NCI-H1092 treated with DMSO at 0.1 percent for 48 hours (cell line): Measurements from ENCODE around the gene YIPF1.
A peak's percentile ranks its signal among the peaks of the same experiment; 100 is the strongest.
"Not testable (repeated sequence)": the region's sequence is repeated elsewhere in the genome, so short reads cannot be mapped to it uniquely, and the experiment has no call there.

ENCODE experiments used
- DNase-seq: peaks from one replicate; lab custom pipeline; 2025; lab: John Stamatoyannopoulos, UW

YIPF1 gene

DNA sequence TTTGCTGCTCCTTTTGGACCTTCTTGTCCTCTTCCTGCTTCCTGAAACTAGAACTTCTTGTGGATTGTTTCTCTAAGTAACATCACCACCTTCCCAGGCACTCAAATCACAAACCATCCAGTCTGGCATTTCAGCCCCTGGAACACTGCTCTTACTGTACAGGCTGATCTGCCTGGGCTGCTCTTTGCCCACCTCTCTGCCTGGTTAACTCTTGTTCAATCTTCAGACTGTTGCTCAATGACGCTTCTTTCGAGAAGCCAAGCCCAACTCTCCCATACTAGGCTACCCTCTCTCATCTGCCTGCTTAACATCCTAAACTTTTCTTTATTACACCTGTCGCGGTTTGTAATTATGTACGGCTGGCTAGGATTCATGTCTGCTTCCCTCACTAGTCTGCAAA lies 5.0 kb upstream of the YIPF1 start:
- no peak for DNase-seq

GRCh38 chr1:53893999-53894636 lies 4.5 kb upstream of the YIPF1 start, which contains the start of gene DIO1:
Gene DIO1, plus strand, starts transcription at chr1:53894187. Its CDS starts 24 bp downstream, at chr1:53894211.
- no peak for DNase-seq

DNA sequence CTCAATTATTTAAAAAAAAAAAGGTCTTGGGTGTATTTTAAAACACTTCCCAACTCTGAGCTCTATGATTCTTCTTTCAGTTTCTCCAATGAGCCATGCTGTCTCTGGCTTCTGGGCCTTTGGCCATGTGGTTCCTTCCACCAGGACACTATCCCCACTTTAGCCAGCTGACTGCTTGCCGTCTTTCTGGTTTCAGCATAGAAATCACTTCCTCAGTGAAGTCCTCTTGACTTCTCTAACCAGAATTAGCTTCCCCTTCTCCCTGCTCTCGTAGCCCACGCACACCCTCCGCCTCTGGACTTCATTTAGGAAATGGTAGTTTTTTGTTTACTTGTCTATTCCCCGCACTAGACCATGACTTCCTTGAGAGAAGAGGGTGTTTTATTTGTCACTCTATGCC lies 3.3 kb upstream of the YIPF1 start:
- no peak for DNase-seq

DNA sequence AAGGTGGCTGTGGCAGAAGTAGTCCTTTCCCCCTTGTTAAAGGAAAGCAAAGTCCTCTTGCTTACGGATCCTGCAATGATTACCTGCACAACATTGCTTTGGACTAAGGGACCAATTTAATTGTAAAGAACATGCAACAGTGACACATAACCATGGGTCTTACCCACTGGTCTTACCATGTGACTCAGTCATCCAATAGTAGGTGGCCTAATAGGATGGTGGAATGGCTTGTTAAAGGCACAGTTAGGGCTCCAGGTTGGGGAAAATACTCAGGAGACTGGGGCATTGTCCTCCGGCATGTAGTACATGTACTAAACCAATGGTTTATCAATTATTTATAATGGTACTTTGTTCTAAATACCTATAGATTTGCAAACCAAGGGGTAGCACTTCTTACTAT lies 2.1 kb upstream of the YIPF1 start:
- DNase-seq = no peak

GRCh38 chr1:53891018-53891417 lies 1.4 kb upstream of the YIPF1 start:
- DNase-seq = no peak

DNA sequence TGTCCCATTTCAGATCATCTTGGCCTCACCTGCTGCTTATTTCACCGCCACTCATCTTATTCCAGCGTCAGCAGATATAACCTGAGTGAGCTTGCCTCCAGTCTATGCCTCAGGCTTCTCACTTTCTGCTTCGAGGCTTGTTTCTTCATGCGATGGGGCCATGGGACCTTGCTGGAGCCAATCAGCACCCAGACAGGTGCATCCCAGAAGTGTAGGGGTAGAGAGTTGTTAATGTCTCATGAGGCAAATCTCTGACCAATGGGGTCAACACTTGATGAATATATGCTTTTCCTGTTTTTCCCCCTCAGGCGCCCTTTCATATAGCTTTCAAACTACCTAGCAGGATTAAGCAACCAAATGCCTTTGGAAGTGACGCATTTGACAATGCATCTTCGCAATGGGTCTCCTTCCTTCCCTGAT lies 935 bp upstream of the YIPF1 start:
- no peak for DNase-seq

GRCh38 chr1:53888681-53889080 lies 916 bp downstream of the YIPF1 start:
- DNase-seq = no peak

- not testable (repeated sequence) for DNase-seq
Observed at GRCh38 chr1:53883600-53883999, 6.0 kb downstream of the YIPF1 start.

DNA sequence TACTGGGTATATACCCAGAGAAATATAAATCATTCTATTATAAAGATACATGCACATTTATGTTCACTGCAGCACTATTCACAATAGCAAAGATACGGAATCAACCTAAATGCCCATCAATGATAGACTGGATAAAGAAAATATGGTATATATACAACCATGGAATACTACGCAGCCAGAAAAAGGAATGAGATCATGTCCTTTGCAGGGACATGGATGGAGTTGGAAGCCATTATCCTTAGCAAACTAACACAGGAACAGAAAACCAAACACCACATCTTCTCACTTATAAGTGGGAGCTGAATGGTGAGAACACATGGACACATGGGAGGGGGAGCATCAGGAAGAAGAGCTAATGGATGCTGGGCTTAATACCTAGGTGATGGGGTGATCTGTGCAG lies 7.7 kb downstream of the YIPF1 start:
- DNase-seq = not testable (repeated sequence)

- peak; percentile 52 for DNase-seq
Observed at GRCh38 chr1:53878492-53879105, 11.0 kb downstream of the YIPF1 start.

DNA sequence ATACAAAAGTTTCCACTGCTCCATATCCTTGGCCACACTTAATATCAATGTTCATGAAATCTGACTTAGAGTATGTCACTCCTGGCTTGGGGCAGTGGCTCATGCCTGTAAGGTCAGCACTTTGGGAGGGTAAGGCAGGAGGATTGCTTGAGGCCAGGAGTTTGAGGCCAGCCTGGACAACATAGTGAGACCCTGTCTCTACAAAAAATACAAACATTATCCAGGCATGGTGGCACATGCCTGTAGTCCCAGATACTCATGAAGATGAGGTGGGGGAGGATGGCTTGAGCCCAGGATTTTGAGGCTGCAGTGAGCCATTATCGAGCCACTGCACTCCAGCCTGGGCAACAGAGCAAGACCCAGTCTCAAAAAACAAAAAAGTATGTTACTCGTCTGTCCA lies 14.4 kb downstream of the YIPF1 start:
- not testable (repeated sequence) for DNase-seq

DNA sequence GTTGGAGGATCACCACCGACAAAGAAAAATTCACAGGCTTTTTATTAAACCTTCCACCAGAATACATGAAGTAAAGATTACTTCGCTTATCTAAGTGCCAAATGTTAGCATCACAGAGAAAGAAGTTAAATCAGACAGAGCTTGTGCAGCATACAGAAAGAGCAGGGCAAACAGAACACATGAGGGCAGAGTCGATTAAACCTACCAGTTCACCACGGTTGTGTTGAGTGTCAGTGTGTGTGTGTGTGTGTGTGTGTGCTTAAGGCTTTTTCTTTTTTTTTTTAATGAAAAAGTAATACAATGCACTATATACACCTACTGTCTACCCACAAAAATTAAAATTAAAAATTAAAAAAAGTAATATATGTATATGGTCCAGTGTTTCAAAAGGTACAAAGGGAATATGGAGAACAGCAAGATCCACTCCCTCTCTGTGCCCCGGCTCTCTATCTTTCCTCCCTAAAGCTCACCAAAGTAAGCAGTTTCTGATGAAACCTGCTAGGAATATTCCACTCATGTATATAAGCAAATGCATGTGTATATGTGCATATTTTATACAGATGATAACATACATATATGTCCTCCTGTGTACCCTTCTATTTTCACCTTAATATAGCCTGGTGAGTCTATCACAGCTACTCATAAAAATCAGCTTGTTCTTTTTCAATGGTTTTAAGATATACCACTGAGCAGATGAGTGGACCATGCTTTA lies 17.7 kb downstream of the YIPF1 start:
- DNase-seq = no peak

GRCh38 chr1:53871221-53871620 lies 18.4 kb downstream of the YIPF1 start:
- DNase-seq = no peak

- DNase-seq = no peak
Observed at GRCh38 chr1:53869454-53870117, 20.0 kb downstream of the YIPF1 start.

DNA sequence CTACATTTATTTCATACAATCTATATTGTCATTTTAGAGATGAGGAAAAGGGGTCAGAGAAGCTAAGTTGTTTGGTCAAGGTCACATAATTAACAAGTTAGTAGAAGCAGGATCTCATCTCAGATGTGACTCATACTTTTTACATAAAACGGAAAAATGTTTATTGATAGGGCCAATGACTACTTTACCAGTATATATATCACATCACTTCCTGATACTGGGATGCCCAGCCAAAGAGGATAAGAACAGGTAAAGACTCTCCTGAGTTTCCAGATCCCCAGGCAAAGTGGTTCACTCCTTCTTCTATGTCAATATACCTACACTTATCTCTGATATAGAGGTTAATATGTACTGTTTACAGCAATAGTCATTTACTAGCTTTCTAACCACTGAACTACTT lies 21.0 kb downstream of the YIPF1 start:
- no peak for DNase-seq

GRCh38 chr1:53862507-53862906 lies 27.1 kb downstream of the YIPF1 start:
- peak; percentile 1 for DNase-seq

DNA sequence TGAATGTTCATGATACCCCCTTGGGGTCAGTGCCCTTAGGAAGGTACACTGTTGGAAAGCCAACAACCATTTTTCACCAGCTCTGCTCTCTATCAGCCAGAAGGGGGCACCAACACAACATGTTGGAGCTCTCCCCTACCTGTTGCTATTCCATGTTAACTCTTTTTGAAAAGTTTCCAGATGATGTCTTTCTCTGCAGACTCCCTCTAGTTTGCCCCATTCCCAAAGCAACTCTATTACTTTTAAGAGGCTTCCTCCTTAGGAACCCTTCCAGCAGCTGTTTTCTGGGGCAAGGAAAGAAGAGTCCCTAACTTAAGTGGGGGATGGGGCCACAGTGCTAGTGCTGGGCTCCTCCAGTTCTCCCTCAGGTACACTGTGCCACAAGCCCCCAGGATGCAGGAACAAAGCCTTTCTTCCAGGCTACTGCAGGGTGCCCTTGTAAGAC lies 28.6 kb downstream of the YIPF1 start:
- DNase-seq = peak; percentile 23

GRCh38 chr1:53851571-53852285 lies 37.9 kb downstream of the YIPF1 start:
- DNase-seq = no peak

- no peak for DNase-seq
Observed at GRCh38 chr1:53850082-53850673, 39.4 kb downstream of the YIPF1 start.

DNA sequence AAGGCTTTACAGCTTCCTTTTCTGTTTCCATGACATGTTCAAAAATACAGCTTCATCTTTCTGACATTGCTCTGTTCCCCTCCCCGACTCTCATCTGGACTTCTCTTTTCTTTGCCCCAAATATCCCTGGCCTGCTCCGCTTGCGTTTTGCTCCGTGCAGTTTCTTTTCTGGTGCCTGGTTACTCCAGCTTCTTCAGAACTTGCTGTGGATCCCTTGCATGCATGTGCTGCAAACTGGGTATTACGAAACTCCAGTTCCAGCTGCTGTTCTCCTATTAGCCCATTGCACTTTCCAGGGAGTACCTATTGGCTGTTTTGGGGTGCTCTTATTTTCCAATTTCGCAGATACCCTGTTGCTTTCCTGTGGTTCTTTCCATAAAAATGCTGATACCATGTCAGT lies 41.6 kb downstream of the YIPF1 start:
- DNase-seq = no peak

GRCh38 chr1:53842347-53842746 lies 47.2 kb downstream of the YIPF1 start:
- DNase-seq = no peak

- no peak for DNase-seq
Observed at GRCh38 chr1:53838654-53838974, 51.0 kb downstream of the YIPF1 start.
